HepG2 (cell line): Measurements from ENCODE around the gene MT4. TPM values are rescaled to one million over a fixed set of nuclear protein-coding genes. Genes with fewer than 3 reads are reported as not detected.

Experiments used
- CCAR2 ChIP-seq: fragments of 200-400 bp; formaldehyde crosslinking; optimal IDR thresholded peaks from 2 replicates; pipeline ENCODE3; 2018; ENCODE audit warnings: low read depth, mild to moderate bottlenecking, low read length, moderate library complexity
- CCDC6 ChIP-seq: sonication (generic); formaldehyde crosslinking; IDR thresholded peaks from 2 replicates; pipeline ENCODE4 v1.8.1; 2022; ENCODE audit warnings: mild to moderate bottlenecking, missing genetic modification reagents, moderate library complexity
- FOXA1 ChIP-seq, 2 experiments: fragments of 450-650 bp in 1 of 2; sonication (generic) in 1 of 2; formaldehyde crosslinking in 1 of 2; IDR thresholded peaks; 2 replicates each; pipeline versions ENCODE4 v1.4.0 to v1.6.1; 2016 to 2020; ENCODE audit warnings: missing genetic modification reagents in 1 of 2
- FOXK2 ChIP-seq: fragments of 450-650 bp; IDR thresholded peaks from 2 replicates; pipeline ENCODE4 v1.6.1; 2016
- KLF11 ChIP-seq: IDR thresholded peaks from 2 replicates; pipeline ENCODE4 v1.6.1; 2016; ENCODE audit warnings: missing compliant biosample characterization
- NCOA2 ChIP-seq: sonication (generic); formaldehyde crosslinking; IDR thresholded peaks from 2 replicates; pipeline ENCODE4 v1.8.0; 2022; ENCODE audit warnings: inconsistent platforms
- NR2F6 ChIP-seq, 2 experiments: IDR thresholded peaks; 2 replicates each; pipeline ENCODE4 v1.6.1; 2016; ENCODE audit warnings: antibody characterized with exemption in 1 of 2, mild to moderate bottlenecking in 1 of 2
- NRL ChIP-seq: sonication (generic); formaldehyde crosslinking; IDR thresholded peaks from 2 replicates; pipeline ENCODE4 v1.5.0; 2020; ENCODE audit warnings: missing genetic modification reagents, mild to moderate bottlenecking, moderate library complexity, borderline replicate concordance
- ONECUT2 ChIP-seq: sonication (generic); formaldehyde crosslinking; IDR thresholded peaks from 2 replicates; pipeline ENCODE4 v1.4.0; 2020; ENCODE audit warnings: missing genetic modification reagents
- PLSCR1 ChIP-seq: sonication (generic); formaldehyde crosslinking; IDR thresholded peaks from 2 replicates; pipeline ENCODE4 v1.5.0; 2020; ENCODE audit warnings: missing genetic modification reagents, mild to moderate bottlenecking, borderline replicate concordance
- REL ChIP-seq: sonication (generic); formaldehyde crosslinking; conservative IDR thresholded peaks from 2 replicates; pipeline ENCODE4 v1.8.0; 2022; ENCODE audit warnings: mild to moderate bottlenecking, missing genetic modification reagents, moderate library complexity
- SALL1 ChIP-seq: sonication (generic); formaldehyde crosslinking; IDR thresholded peaks from 2 replicates; pipeline ENCODE4 v1.8.0; 2022; ENCODE audit warnings: mild to moderate bottlenecking, missing genetic modification reagents
- TERF1 ChIP-seq: sonication (generic); formaldehyde crosslinking; IDR thresholded peaks from 2 replicates; pipeline ENCODE4 v1.8.0; 2022; ENCODE audit warnings: mild to moderate bottlenecking, missing genetic modification reagents, moderate library complexity
- TFE3 ChIP-seq: IDR thresholded peaks from 2 replicates; pipeline ENCODE4 v1.6.1; 2016
- TMF1 ChIP-seq: sonication (generic); formaldehyde crosslinking; IDR thresholded peaks from 2 replicates; pipeline ENCODE4 v1.8.1; 2022; ENCODE audit warnings: low read depth, missing genetic modification reagents
- ZC3H13 ChIP-seq: sonication (generic); formaldehyde crosslinking; IDR thresholded peaks from 2 replicates; pipeline ENCODE4 v1.8.1; 2023; ENCODE audit warnings: mild to moderate bottlenecking, missing genetic modification reagents, moderate library complexity
- ZFX ChIP-seq: sonication (generic); formaldehyde crosslinking; IDR thresholded peaks from 2 replicates; pipeline ENCODE4 v1.4.0; 2020; ENCODE audit warnings: mild to moderate bottlenecking, low read depth, missing genetic modification reagents, moderate library complexity
- ZKSCAN1 ChIP-seq: fragments of 150-350 bp; IDR thresholded peaks from 2 replicates; pipeline ENCODE4 v1.6.1; 2014; ENCODE audit warnings: low read length
- ZMYM2 ChIP-seq: sonication (generic); formaldehyde crosslinking; IDR thresholded peaks from 2 replicates; pipeline ENCODE4 v1.8.0; 2022; ENCODE audit warnings: mild to moderate bottlenecking, missing genetic modification reagents
- ZNF121 ChIP-seq: sonication (generic); formaldehyde crosslinking; IDR thresholded peaks from 2 replicates; pipeline ENCODE4 v1.5.0; 2020; ENCODE audit warnings: mild to moderate bottlenecking, missing genetic modification reagents
- ZNF251 ChIP-seq: sonication (generic); formaldehyde crosslinking; IDR thresholded peaks from 2 replicates; pipeline ENCODE4 v1.9.0; 2021; ENCODE audit warnings: mild to moderate bottlenecking, missing genetic modification reagents
- ZNF256 ChIP-seq: sonication (generic); formaldehyde crosslinking; conservative IDR thresholded peaks from 2 replicates; pipeline ENCODE4 v1.4.0; 2020; ENCODE audit warnings: missing genetic modification reagents
- polyA plus RNA-seq, 8 experiments: library from polyadenylated mRNA; depleted of rRNA in 3 of 8; stranded (reverse) in 7 of 8; unstranded in 1 of 8; fragments of >200 nt; fragmentation: Illumina TruSeq in 4 of 8; extraction: Trizol in 4 of 8; gene quantifications; 2 replicates each; pipeline versions ENCODE4 v1.2.1 to v1.2.3, GENCODE V29; 2011 to 2016; ENCODE audit warnings: low read depth in 4 of 8, missing spikeins in 1 of 8, mixed read lengths in 1 of 8; ENCODE audit not compliant: insufficient read depth in 1 of 8
- total RNA-seq, 5 experiments: library from RNA; depleted of rRNA; stranded (reverse); fragments of >200 nt; fragmentation: Illumina TruSeq; extraction: Trizol; gene quantifications; 2 replicates each; pipeline ENCODE4 v1.2.3, GENCODE V29; 2016; ENCODE audit warnings: low read depth in 1 of 5
- TF ChIP-seq, protein P1 (sequence below), 2 experiments: sonication (generic) in 1 of 2; formaldehyde crosslinking in 1 of 2; IDR thresholded peaks; 2 replicates each; pipeline versions ENCODE4 v1.4.0 to v1.6.1; 2016 to 2020; ENCODE audit warnings: borderline replicate concordance in 1 of 2, low read depth in 1 of 2, mild to moderate bottlenecking in 1 of 2, missing genetic modification reagents in 1 of 2

MT4 gene
- total and polyA plus RNA-seq, 2 of the 13 experiments (the other 11 are each of a cell fraction or from before 2014, with no cell fraction given), result not detected

DNA sequence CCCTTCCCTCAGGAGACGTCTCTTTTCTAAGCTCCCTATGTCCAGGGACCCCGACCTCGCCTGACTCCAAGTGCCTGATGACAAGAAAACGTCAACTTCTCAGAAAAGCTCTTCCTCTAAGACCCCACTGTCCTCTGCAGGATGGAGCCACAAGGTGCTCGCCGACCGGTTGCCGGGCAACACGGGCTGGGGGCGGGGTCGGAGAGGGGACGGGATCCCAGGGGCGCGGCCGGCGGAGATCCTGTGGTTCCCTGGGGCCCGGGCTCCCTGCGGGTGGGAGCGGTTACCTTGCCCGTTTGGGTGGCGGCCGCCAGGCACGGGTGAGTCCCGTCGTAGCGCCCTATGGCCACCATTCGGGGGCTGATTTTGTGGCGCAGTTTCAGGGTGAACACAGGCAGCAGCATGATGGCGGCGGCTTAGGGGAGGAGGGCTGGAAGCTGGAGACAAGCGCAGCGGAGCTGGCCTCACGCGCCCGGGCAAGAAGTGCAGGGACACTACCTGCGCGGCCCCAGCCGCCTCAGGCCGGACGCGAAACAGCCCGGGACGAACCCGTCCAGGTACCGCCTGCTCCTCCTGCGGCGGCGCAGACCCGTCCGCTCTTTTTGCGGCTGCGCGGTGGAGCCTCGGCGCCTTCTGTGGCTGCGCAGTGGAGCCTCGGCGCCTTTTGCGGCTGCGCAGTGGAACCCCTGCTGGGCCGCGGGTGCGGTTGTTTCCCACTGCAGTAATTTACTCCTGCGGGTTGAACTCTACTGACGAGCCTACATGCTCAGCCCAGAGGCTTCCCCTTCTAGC is 45.2 kb upstream of the MT4 start, which contains the start of gene BBS2 (continued):
- no peak for TF ChIP-seq TERF1 (CRISPR knock-in tag)
- no peak; the same call in 1 of the 2 replicates for TF ChIP-seq NCOA2 (CRISPR knock-in tag)
- TF ChIP-seq CCDC6 (CRISPR knock-in tag), result no peak
- 0 out of 2 replicates have a peak, but pooled peaks have one; percentile 11 for TF ChIP-seq REL (CRISPR knock-in tag)
- no peak for TF ChIP-seq ZC3H13
- TF ChIP-seq ZNF251, result no peak
- no peak; the same call in 1 of the 2 replicates for TF ChIP-seq KLF11
- TF ChIP-seq ZNF256 (CRISPR knock-in tag), result no peak; the same call in 1 of the 2 replicates
- TF ChIP-seq TFE3, result no peak
- TF ChIP-seq PLSCR1 (CRISPR knock-in tag), result no peak
- TF ChIP-seq FOXA1 (IDR thresholded peaks at IDR 0.05), result no peak
- TF ChIP-seq FOXA1 (CRISPR knock-in tag; IDR thresholded peaks at IDR 0.05), result no peak
- TF ChIP-seq, protein P1, sequence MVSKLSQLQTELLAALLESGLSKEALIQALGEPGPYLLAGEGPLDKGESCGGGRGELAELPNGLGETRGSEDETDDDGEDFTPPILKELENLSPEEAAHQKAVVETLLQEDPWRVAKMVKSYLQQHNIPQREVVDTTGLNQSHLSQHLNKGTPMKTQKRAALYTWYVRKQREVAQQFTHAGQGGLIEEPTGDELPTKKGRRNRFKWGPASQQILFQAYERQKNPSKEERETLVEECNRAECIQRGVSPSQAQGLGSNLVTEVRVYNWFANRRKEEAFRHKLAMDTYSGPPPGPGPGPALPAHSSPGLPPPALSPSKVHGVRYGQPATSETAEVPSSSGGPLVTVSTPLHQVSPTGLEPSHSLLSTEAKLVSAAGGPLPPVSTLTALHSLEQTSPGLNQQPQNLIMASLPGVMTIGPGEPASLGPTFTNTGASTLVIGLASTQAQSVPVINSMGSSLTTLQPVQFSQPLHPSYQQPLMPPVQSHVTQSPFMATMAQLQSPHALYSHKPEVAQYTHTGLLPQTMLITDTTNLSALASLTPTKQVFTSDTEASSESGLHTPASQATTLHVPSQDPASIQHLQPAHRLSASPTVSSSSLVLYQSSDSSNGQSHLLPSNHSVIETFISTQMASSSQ (IDR thresholded peaks at IDR 0.05; ENCODE audit: low read depth), result no peak
- TF ChIP-seq, protein P1 (CRISPR knock-in tag; IDR thresholded peaks at IDR 0.05; ENCODE audit: borderline replicate concordance), result no peak
- TF ChIP-seq ZFX, result peak; percentile 89
- TF ChIP-seq ZMYM2 (CRISPR knock-in tag), result 0 out of 2 replicates have a peak, but pooled peaks have one; percentile 40
- TF ChIP-seq ZNF121, result no peak
- no peak for TF ChIP-seq ONECUT2 (CRISPR knock-in tag)
- peak; percentile 87 for TF ChIP-seq SALL1 (CRISPR knock-in tag)
- TF ChIP-seq ZKSCAN1, result no peak
- peak; percentile 97 for TF ChIP-seq NRL
- TF ChIP-seq CCAR2, result no peak
- TF ChIP-seq NR2F6 (IDR thresholded peaks at IDR 0.05), result no peak
- no peak; the same call in 1 of the 2 replicates for TF ChIP-seq NR2F6 (CRISPR knock-in tag; IDR thresholded peaks at IDR 0.05)
- peak; percentile 92 for TF ChIP-seq TMF1
- no peak for TF ChIP-seq FOXK2
